Liver (tissue), 9 donors: ENCODE measurements around the gene LRRN2. TPM values are rescaled to one million over a fixed set of nuclear protein-coding genes. Genes with fewer than 3 reads are reported as not detected.

Source experiments
- DNase-seq: peaks from one replicate; pipeline ENCODE4 v3.0.0-alpha.2; 2017; ENCODE audit warnings: low spot score
- H3K27ac ChIP-seq, 2 donors: one replicate each; pipeline ENCODE4 v1.7.0; 2013; ENCODE audit warnings: inconsistent platforms in 2 of 2, low read length in 2 of 2, control low read depth in 1 of 2, low read depth in 1 of 2, mild to moderate bottlenecking in 1 of 2
- H3K27me3 ChIP-seq, 4 donors: one replicate each; pipeline versions ENCODE4 v1.6.1 to v1.7.0; 2013; ENCODE audit warnings: low read length in 3 of 4, inconsistent platforms in 1 of 4, mild to moderate bottlenecking in 1 of 4, moderate library complexity in 1 of 4; ENCODE audit not compliant: control insufficient read depth in 4 of 4, insufficient read depth in 4 of 4
- H3K36me3 ChIP-seq, 4 donors: one replicate each; pipeline versions ENCODE4 v1.6.1 to v1.7.0; 2013; ENCODE audit warnings: low read length in 3 of 4, mild to moderate bottlenecking in 3 of 4, low read depth in 1 of 4, moderate library complexity in 1 of 4; ENCODE audit not compliant: control insufficient read depth in 4 of 4, insufficient read depth in 3 of 4
- H3K4me1 ChIP-seq, 4 donors: one replicate each; pipeline versions ENCODE4 v1.6.1 to v1.7.0; 2013; ENCODE audit warnings: low read length in 3 of 4, mild to moderate bottlenecking in 3 of 4, moderate library complexity in 1 of 4; ENCODE audit not compliant: control insufficient read depth in 4 of 4, insufficient read depth in 4 of 4
- H3K4me3 ChIP-seq, 3 donors: one replicate each; pipeline versions ENCODE4 v1.6.1 to v1.7.0; 2013; ENCODE audit warnings: low read length in 3 of 3, control low read depth in 1 of 3, low read depth in 1 of 3, mild to moderate bottlenecking in 1 of 3
- H3K9ac ChIP-seq, 2 donors: one replicate each; pipeline ENCODE4 v1.7.0; 2013; ENCODE audit warnings: low read length in 2 of 2, mild to moderate bottlenecking in 2 of 2, moderate library complexity in 2 of 2, control low read depth in 1 of 2, low read depth in 1 of 2
- H3K9me3 ChIP-seq, 4 donors: one replicate each; pipeline versions ENCODE4 v1.6.1 to v1.7.0; 2013; ENCODE audit warnings: low read length in 3 of 4; ENCODE audit not compliant: control insufficient read depth in 4 of 4
- EGR1 ChIP-seq, 2 donors: IDR thresholded peaks; 2 replicates each; pipeline ENCODE4 v1.6.1; 2016 to 2018; ENCODE audit warnings: antibody characterized with exemption in 2 of 2, low read depth in 2 of 2
- FOXA1 ChIP-seq: IDR thresholded peaks from 2 replicates; pipeline ENCODE4 v1.6.1; 2016; ENCODE audit warnings: antibody characterized with exemption
- FOXA2 ChIP-seq: IDR thresholded peaks from 2 replicates; pipeline ENCODE4 v1.6.1; 2016; ENCODE audit warnings: antibody characterized with exemption
- GABPA ChIP-seq, 2 donors: IDR thresholded peaks in 1 of 2; conservative IDR thresholded peaks in 1 of 2; 2 replicates each; pipeline ENCODE4 v1.6.1; 2016; ENCODE audit warnings: antibody characterized with exemption in 2 of 2, mild to moderate bottlenecking in 1 of 2, moderate library complexity in 1 of 2
- HNF4A ChIP-seq, 2 donors: conservative IDR thresholded peaks; 2 replicates each; pipeline ENCODE4 v1.6.1; 2016; ENCODE audit warnings: antibody characterized with exemption in 2 of 2, mild to moderate bottlenecking in 2 of 2
- HNF4G ChIP-seq: IDR thresholded peaks from 2 replicates; pipeline ENCODE4 v1.6.1; 2016; ENCODE audit warnings: antibody characterized with exemption
- JUND ChIP-seq, 2 donors: IDR thresholded peaks; 2 replicates each; pipeline ENCODE4 v1.6.1; 2016; ENCODE audit warnings: antibody characterized with exemption in 2 of 2
- NR2F2 ChIP-seq: IDR thresholded peaks from 2 replicates; pipeline ENCODE4 v1.6.1; 2016; ENCODE audit warnings: antibody characterized with exemption
- RXRA ChIP-seq, 2 donors: IDR thresholded peaks; 2 replicates each; pipeline ENCODE4 v1.6.1; 2017 to 2018; ENCODE audit warnings: antibody characterized with exemption in 2 of 2, mild to moderate bottlenecking in 1 of 2
- SP1 ChIP-seq: IDR thresholded peaks from 2 replicates; pipeline ENCODE4 v1.6.1; 2018; ENCODE audit warnings: antibody characterized with exemption, mild to moderate bottlenecking
- TAF1 ChIP-seq: conservative IDR thresholded peaks from 2 replicates; pipeline ENCODE4 v1.6.1; 2016; ENCODE audit warnings: antibody characterized with exemption, mild to moderate bottlenecking
- WGBS: extraction: QIAGEN DNeasy Blood & Tissue Kit; methylation state at CpG from one replicate; pipeline ENCODE4 v1.1.7; 2013; 5-methylcytosine and 5-hydroxymethylcytosine counted together
- polyA plus RNA-seq, 2 donors: library from polyadenylated mRNA; stranded (reverse) in 1 of 2; unstranded in 1 of 2; fragments of 200-250 nt in 1 of 2; fragments of >200 nt in 1 of 2; fragmentation: Nextera tagmentation in 1 of 2; extraction: Ambion mirVana in 1 of 2; gene quantifications; one replicate each; pipeline versions ENCODE4 v1.2.1 to v1.2.3, GENCODE V29; 2013 to 2015
- total RNA-seq, 2 donors: library from RNA; depleted of rRNA; stranded (reverse); fragments of >200 nt; gene quantifications; one replicate each; pipeline ENCODE4 v1.2.3, GENCODE V29; 2014
- TF ChIP-seq, protein P1 (sequence below): IDR thresholded peaks from 2 replicates; pipeline ENCODE4 v1.6.1; 2016; ENCODE audit warnings: antibody characterized with exemption, mild to moderate bottlenecking
- TF ChIP-seq, protein P2 (sequence below): IDR thresholded peaks from 2 replicates; pipeline ENCODE4 v1.6.1; 2016; ENCODE audit warnings: antibody characterized with exemption
- TF ChIP-seq, protein P3 (sequence below): IDR thresholded peaks from 2 replicates; pipeline ENCODE4 v1.6.1; 2016; ENCODE audit warnings: antibody characterized with exemption
- donor health status: healthy.
- donor health status: healthy.
- donor health status: healthy.
- donor health status: healthy.
- donor health status: healthy.

LRRN2 gene
- total and polyA plus RNA-seq, 4 donors, result 0.13 to 2.8 (median 0.28) TPM

DNA sequence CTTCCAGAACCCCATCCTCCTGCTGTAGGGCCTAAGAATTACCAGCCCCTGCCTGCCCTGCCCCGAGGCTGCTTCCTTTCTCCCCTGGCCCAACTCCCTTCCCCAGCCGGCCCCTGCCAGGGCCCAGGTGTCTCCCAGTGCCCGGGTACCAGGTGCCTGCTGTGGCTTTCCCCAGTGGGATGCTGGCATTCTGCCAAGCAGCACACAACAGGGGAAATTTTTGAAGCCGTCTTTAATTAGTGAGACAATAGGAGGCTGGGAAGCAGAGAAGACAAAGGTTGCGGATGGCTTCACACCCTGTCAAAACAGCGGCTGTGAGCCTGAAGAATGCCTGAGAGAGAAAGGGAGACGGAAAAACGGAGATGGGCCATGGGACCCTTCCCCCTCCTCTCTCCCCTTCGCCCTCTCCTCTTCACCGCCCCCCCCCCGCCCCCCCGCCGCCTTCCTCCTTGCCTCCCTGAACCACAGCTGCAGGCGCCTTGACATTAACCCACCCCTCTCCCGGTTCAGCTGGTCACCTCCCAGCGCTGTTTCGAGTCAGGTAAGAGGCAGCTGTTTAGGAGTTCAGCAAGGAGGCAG lies 33.6 kb downstream of the LRRN2 start (continued):
- TF ChIP-seq, protein P1, sequence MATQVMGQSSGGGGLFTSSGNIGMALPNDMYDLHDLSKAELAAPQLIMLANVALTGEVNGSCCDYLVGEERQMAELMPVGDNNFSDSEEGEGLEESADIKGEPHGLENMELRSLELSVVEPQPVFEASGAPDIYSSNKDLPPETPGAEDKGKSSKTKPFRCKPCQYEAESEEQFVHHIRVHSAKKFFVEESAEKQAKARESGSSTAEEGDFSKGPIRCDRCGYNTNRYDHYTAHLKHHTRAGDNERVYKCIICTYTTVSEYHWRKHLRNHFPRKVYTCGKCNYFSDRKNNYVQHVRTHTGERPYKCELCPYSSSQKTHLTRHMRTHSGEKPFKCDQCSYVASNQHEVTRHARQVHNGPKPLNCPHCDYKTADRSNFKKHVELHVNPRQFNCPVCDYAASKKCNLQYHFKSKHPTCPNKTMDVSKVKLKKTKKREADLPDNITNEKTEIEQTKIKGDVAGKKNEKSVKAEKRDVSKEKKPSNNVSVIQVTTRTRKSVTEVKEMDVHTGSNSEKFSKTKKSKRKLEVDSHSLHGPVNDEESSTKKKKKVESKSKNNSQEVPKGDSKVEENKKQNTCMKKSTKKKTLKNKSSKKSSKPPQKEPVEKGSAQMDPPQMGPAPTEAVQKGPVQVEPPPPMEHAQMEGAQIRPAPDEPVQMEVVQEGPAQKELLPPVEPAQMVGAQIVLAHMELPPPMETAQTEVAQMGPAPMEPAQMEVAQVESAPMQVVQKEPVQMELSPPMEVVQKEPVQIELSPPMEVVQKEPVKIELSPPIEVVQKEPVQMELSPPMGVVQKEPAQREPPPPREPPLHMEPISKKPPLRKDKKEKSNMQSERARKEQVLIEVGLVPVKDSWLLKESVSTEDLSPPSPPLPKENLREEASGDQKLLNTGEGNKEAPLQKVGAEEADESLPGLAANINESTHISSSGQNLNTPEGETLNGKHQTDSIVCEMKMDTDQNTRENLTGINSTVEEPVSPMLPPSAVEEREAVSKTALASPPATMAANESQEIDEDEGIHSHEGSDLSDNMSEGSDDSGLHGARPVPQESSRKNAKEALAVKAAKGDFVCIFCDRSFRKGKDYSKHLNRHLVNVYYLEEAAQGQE, result no peak

DNA sequence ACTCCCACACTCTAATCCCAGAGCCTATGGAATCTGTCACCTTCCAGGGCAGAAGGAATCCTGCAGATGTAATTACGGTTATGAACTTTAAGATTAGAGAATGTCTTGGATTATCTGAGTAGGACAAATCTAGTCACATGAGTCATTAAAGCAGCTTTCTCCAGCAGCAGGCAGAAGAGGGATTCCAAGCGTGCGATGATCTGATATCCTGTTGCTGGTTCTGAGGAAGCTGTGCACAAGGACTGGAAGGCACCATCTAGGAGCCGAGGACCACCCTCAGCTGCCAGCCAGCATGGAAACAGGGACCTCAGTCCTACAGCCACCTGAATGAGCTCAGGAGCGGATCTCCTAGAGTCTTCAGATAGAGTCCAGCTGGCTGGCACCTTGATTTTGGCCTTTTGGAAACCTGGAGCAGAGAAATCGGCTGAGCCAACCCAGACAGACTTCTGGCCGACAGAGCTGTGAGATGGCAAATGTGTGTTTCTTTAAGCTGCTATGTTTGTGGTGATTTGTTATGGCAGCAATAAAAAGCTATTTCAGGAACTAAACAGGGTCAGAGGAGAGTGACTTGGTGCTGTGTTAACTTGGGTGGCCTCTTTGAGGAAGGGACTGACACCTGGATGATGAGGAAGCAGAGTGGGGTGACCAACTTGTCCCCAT lies 34.5 kb downstream of the LRRN2 start:
- Histone ChIP-seq H3K27ac (no peak overlapping the region), H3K9me3 (no peaks in the 10 kb centered on the region), H3K9ac (no peak overlapping the region), H3K27me3 (no peaks in the 10 kb centered on the region), H3K36me3 (no peaks in the 10 kb centered on the region), H3K4me1 (no peaks in the 10 kb centered on the region), H3K4me3 (no peak overlapping the region)
- TF ChIP-seq JUND (IDR thresholded peaks at IDR 0.05) (no peak), TAF1 (no peak), HNF4G (no peak), HNF4A (conservative IDR thresholded peaks at IDR 0.05) (no peak), GABPA (IDR thresholded peaks at IDR 0.05 in 1 of 2, conservative IDR thresholded peaks at IDR 0.05 in 1 of 2) (no peak)
- TF ChIP-seq, protein P2, sequence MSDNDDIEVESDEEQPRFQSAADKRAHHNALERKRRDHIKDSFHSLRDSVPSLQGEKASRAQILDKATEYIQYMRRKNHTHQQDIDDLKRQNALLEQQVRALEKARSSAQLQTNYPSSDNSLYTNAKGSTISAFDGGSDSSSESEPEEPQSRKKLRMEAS, result no peak
- DNase-seq, result no peak
- WGBS, result 76% methylated on average over 7 of the region's 7 CpGs

DNA sequence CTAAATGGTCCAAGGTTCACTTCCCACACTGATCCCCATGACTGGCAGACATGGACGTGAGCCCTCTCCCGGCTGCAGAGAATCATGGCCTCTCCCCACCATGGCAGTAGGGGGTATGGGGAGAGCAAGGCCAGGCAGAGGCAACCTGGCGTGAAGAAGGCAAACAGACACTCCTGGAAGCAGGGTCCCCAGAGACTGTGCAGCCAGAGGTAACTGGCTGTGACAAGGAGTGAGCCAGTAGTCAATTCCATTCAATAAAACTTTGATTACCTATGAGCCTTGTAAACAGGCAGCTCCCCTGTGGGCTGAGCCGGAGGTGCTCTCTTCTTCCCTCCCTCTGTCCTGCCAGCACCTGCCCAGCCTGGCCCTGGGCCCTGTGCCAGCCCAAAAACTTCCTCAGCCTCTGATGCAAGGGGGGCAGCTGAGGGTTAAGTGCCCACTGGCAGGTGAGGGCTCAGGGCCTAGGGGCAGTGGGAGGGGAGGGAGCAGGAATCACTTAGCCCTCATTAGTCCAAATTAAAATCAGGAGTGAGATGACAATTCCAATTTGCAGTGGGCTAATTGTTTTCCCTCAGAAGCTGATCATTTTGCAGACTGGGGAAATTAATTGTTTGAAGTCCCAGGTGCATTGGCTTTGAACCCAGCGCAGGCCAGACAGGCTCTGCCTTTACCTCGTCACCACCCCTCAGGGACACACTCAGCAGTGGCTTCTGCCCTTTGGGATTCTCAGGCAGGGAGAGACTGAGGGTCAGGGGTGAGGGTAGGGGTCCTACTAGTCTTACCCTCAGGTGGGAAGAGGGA lies 35.6 kb downstream of the LRRN2 start:
- peaks cover 0 to 3% (median 0%) of the 10 kb centered on the region in 4 donors for H3K27me3 ChIP-seq
- H3K36me3 ChIP-seq, result no peaks in the 10 kb centered on the region
- no peaks in the 10 kb centered on the region for H3K4me1 ChIP-seq
- no peak overlapping the region for H3K9ac ChIP-seq
- no peaks in the 10 kb centered on the region for H3K9me3 ChIP-seq
- WGBS, result 84% methylated on average over 6 of the region's 6 CpGs
- no peak for DNase-seq
- no peak overlapping the region for H3K27ac ChIP-seq
- no peak overlapping the region for H3K4me3 ChIP-seq
- TF ChIP-seq, protein P2, result no peak
- TF ChIP-seq, protein P1, result no peak
- TF ChIP-seq EGR1 (IDR thresholded peaks at IDR 0.05; ENCODE audit: low read depth in 2 of 2), result no peak
- no peak for TF ChIP-seq GABPA (IDR thresholded peaks at IDR 0.05 in 1 of 2, conservative IDR thresholded peaks at IDR 0.05 in 1 of 2)
- no peak for TF ChIP-seq FOXA1
- TF ChIP-seq HNF4A (conservative IDR thresholded peaks at IDR 0.05), result no peak
- no peak for TF ChIP-seq SP1
- TF ChIP-seq FOXA2, result no peak
- TF ChIP-seq RXRA (IDR thresholded peaks at IDR 0.05), result no peak
- TF ChIP-seq NR2F2, result no peak
- TF ChIP-seq, protein P3, sequence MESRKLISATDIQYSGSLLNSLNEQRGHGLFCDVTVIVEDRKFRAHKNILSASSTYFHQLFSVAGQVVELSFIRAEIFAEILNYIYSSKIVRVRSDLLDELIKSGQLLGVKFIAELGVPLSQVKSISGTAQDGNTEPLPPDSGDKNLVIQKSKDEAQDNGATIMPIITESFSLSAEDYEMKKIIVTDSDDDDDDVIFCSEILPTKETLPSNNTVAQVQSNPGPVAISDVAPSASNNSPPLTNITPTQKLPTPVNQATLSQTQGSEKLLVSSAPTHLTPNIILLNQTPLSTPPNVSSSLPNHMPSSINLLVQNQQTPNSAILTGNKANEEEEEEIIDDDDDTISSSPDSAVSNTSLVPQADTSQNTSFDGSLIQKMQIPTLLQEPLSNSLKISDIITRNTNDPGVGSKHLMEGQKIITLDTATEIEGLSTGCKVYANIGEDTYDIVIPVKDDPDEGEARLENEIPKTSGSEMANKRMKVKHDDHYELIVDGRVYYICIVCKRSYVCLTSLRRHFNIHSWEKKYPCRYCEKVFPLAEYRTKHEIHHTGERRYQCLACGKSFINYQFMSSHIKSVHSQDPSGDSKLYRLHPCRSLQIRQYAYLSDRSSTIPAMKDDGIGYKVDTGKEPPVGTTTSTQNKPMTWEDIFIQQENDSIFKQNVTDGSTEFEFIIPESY, result no peak
